GM23338 (cell line): ENCODE results near the gene SNX32. TPM values are rescaled to one million over a fixed set of nuclear protein-coding genes. Genes with fewer than 3 reads are reported as not detected.

Experiments
- ATAC-seq: fragments of 200-7000 bp; cut with Tn5 transposase; 3 replicates; pipeline ENCODE4 v1.9.1; 2020
- DNase-seq: peaks from one replicate; pipeline ENCODE4 v3.0.0-alpha.2; 2015; ENCODE audit warnings: low spot score
- H2AFZ ChIP-seq: fragments of 200-600 bp; sonication (generic); 2 replicates; pipeline ENCODE4 v1.8.0; 2016; ENCODE audit warnings: antibody characterized with exemption, mild to moderate bottlenecking, moderate library complexity
- H3F3A ChIP-seq: fragments of 200-600 bp; sonication (generic); replicated peaks from 2 replicates; pipeline ENCODE4 v1.8.0; 2017; ENCODE audit warnings: antibody characterized with exemption, mixed run types, low read depth
- H3K27ac ChIP-seq: fragments of 200-600 bp; sonication (generic); 2 replicates; pipeline ENCODE4 v1.6.1; 2016; ENCODE audit warnings: low read depth
- H3K27me3 ChIP-seq: fragments of 200-600 bp; sonication (generic); 2 replicates; pipeline ENCODE4 v1.8.0; 2016; ENCODE audit warnings: mild to moderate bottlenecking, mixed run types, moderate library complexity; ENCODE audit not compliant: insufficient read depth
- H3K36me3 ChIP-seq: fragments of 200-600 bp; sonication (generic); 2 replicates; pipeline ENCODE4 v1.8.0; 2016; ENCODE audit warnings: mild to moderate bottlenecking; ENCODE audit not compliant: insufficient read depth
- H3K4me1 ChIP-seq: fragments of 200-600 bp; sonication (generic); 2 replicates; pipeline ENCODE4 v1.8.0; 2016; ENCODE audit warnings: mild to moderate bottlenecking, moderate library complexity; ENCODE audit not compliant: insufficient read depth
- H3K4me2 ChIP-seq: fragments of 200-600 bp; sonication (generic); 2 replicates; pipeline ENCODE4 v1.7.1; 2017; ENCODE audit warnings: mixed run types
- H3K4me3 ChIP-seq: fragments of 200-600 bp; sonication (generic); 2 replicates; pipeline ENCODE4 v1.6.1; 2016; ENCODE audit warnings: mixed run types
- H3K79me2 ChIP-seq: fragments of 200-600 bp; sonication (generic); replicated peaks from 2 replicates; pipeline ENCODE4 v1.8.0; 2017; ENCODE audit warnings: mild to moderate bottlenecking; ENCODE audit not compliant: insufficient read depth
- H3K9me2 ChIP-seq: fragments of 200-600 bp; sonication (generic); 2 replicates; pipeline ENCODE4 v1.8.0; 2017; ENCODE audit not compliant: insufficient read depth
- H4K20me1 ChIP-seq: fragments of 200-600 bp; sonication (generic); replicated peaks from 2 replicates; pipeline ENCODE4 v1.8.0; 2017; ENCODE audit warnings: mild to moderate bottlenecking; ENCODE audit not compliant: insufficient read depth
- H3K27ac Mint-ChIP-seq: 2 replicates; pipeline ENCODE4 v1.8.0; 2020; ENCODE audit warnings: inconsistent platforms, mild to moderate bottlenecking, moderate library complexity, mixed read lengths
- H3K27me3 Mint-ChIP-seq: 3 replicates; pipeline ENCODE4 v1.8.0; 2022; ENCODE audit warnings: low read depth, mild to moderate bottlenecking, moderate library complexity, mixed read lengths, inconsistent platforms; ENCODE audit not compliant: insufficient read depth, poor library complexity
- H3K36me3 Mint-ChIP-seq: 3 replicates; pipeline ENCODE4 v1.8.0; 2021; ENCODE audit warnings: low read depth, mild to moderate bottlenecking, inconsistent platforms, moderate library complexity, mixed read lengths
- H3K4me1 Mint-ChIP-seq: 3 replicates; pipeline ENCODE4 v1.8.0; 2020; ENCODE audit warnings: mild to moderate bottlenecking, inconsistent platforms, mixed read lengths
- H3K4me3 Mint-ChIP-seq: 3 replicates; pipeline ENCODE4 v1.8.0; 2021; ENCODE audit warnings: moderate library complexity, mild to moderate bottlenecking, inconsistent platforms, mixed read lengths
- H3K9me3 Mint-ChIP-seq: 3 replicates; pipeline ENCODE4 v1.8.0; 2020; ENCODE audit warnings: moderate library complexity, mild to moderate bottlenecking, inconsistent platforms, mixed read lengths
- CREB1 ChIP-seq: fragments of 250-450 bp; sonication (Bioruptor Pico); IDR thresholded peaks from 2 replicates; pipeline ENCODE4 v1.5.0; 2020; ENCODE audit warnings: low read depth, mild to moderate bottlenecking, moderate library complexity
- EZH2 ChIP-seq: fragments of 200-600 bp; sonication (generic); IDR thresholded peaks from one replicate; pipeline ENCODE4 v1.8.0; 2017; ENCODE audit warnings: antibody characterized with exemption, mild to moderate bottlenecking, low read depth; ENCODE audit not compliant: unreplicated experiment
- EZH2phosphoT487 ChIP-seq: fragments of 200-600 bp; sonication (generic); IDR thresholded peaks from one replicate; pipeline ENCODE4 v1.8.1; 2018; ENCODE audit warnings: antibody characterized with exemption; ENCODE audit not compliant: unreplicated experiment
- JUNB ChIP-seq: IDR thresholded peaks from one replicate; pipeline ENCODE4 v1.6.1; 2016; ENCODE audit warnings: antibody characterized with exemption; ENCODE audit not compliant: unreplicated experiment
- POLR2AphosphoS5 ChIP-seq: IDR thresholded peaks from 2 replicates; pipeline ENCODE4 v1.6.1; 2016; ENCODE audit warnings: antibody characterized with exemption, low read depth
- STAT1 ChIP-seq: IDR thresholded peaks from one replicate; pipeline ENCODE4 v1.6.1; 2016; ENCODE audit warnings: antibody characterized with exemption; ENCODE audit not compliant: unreplicated experiment
- ZNF331 ChIP-seq: fragments of 250-450 bp; sonication (Bioruptor Pico); IDR thresholded peaks from 2 replicates; pipeline ENCODE4 v1.5.0; 2020; ENCODE audit warnings: low read depth, mild to moderate bottlenecking, moderate library complexity
- polyA plus RNA-seq: library from polyadenylated mRNA; unstranded; fragments of >200 nt; fragmentation: Nextera tagmentation; extraction: Ambion mirVana; gene quantifications from 2 replicates; pipeline ENCODE4 v1.2.1, GENCODE V29; 2016
- total RNA-seq: library from RNA; depleted of rRNA; stranded (reverse); fragments of >200 nt; shearing (Covaris generic); gene quantifications from 2 replicates; pipeline ENCODE4 v1.2.3, GENCODE V29; 2014
- TF ChIP-seq, protein P1 (sequence below): IDR thresholded peaks from 2 replicates; pipeline ENCODE4 v1.6.1; 2016; ENCODE audit warnings: antibody characterized with exemption
- TF ChIP-seq, protein P2 (sequence below): IDR thresholded peaks from one replicate; pipeline ENCODE4 v1.6.1; 2018; ENCODE audit warnings: antibody characterized with exemption; ENCODE audit not compliant: unreplicated experiment

Gene SNX32
- total and polyA plus RNA-seq, 2 experiments from 2014 or later, result 0.49 to 1.2 TPM

DNA sequence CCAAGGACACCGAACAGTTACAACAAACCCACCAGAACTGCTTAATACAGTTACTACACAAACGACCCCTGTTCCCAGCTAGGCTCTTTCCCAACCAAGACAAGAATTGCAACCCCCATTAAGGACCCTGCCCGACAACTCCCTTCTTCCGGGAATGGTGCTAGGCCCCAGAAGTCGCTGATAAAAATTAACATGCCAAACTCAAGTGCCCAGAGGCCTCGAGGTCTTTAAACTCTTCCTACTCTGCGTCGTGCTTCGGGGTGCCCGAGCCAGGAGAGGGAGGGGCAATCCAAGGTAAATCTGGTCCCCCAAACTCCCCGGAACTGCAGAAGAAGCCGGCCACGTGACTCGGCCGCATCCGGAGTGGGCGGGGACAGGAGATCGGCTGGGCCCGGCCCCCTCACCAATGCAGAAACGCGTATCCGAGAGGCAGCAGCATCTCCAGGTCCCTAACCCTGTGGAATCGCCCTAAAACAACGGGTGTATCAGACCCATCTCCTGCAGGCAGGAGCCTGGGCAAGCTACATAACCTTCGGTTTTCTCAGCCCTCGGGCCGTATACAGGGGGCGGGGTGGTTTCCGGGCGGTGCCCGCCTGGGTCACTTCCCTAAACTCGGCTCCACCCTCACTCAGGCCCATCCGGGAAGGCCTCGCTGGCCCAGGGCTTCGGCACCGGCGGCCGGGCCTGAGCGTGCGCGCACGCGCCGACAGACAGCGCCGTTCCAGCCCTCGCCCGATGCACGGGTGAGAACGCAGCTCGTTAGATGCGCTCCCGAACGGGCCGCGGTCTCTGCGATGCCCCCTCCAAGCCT is 23.1 kb downstream of the SNX32 start:
- peak overlapping the region; percentile 74; the same call in 1 of the 2 replicates for H3K27ac ChIP-seq

DNA sequence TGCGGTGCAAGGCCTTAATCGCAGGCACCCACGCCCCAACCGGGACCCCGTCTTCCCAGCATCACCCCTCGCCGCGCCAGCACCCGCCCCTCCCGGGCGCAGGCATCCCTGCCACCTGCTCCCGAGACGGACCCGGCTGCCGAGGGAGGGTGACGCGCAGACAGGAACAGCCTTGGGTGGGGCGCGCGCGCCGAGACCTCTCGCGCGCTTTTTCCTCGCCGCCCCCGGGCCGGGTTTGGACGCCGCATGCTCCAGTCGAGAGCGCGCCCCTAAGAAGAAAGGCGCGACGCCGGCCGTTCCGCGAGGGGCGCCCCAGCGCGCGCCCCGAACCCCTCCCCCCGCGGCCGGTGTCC is 23.7 kb downstream of the SNX32 start:
- no peaks in the 10 kb centered on the region for H3K9me2 ChIP-seq
- H3K27ac ChIP-seq, result peak overlapping the region; percentile 74; the same call in 1 of the 2 replicates
- Mint-ChIP-seq H3K27me3 (peaks cover 47% of the 10 kb centered on the region), H3K27ac (0 out of 2 replicates have a peak overlapping the region, but pooled peaks have one; percentile 80), H3K36me3 (peaks cover 57% of the 10 kb centered on the region), H3K4me1 (peaks cover 29% of the 10 kb centered on the region), H3K9me3 (peaks cover 4% of the 10 kb centered on the region; the same call in 1 of the 3 replicates), H3K4me3 (peak overlapping the region; percentile 90)
- no peak for DNase-seq
- peak overlapping the region; percentile 93 for H3K4me3 ChIP-seq
- H3K4me2 ChIP-seq, result peak overlapping the region; percentile 95
- peaks cover 50% of the 10 kb centered on the region for H3K79me2 ChIP-seq
- peaks cover 37% of the 10 kb centered on the region for H4K20me1 ChIP-seq
- no peaks in the 10 kb centered on the region for H3K27me3 ChIP-seq
- H3F3A ChIP-seq, result peaks cover 64% of the 10 kb centered on the region
- peaks cover 11% of the 10 kb centered on the region for H3K4me1 ChIP-seq
- ATAC-seq, result no peak
- H3K36me3 ChIP-seq, result peaks cover 31% of the 10 kb centered on the region
- no peak overlapping the region for H2AFZ ChIP-seq
- TF ChIP-seq EZH2 (no peak), STAT1 (no peak), JUNB (no peak), ZNF331 (CRISPR knock-in tag) (no peak), CREB1 (CRISPR knock-in tag) (no peak)
- TF ChIP-seq, protein P1, sequence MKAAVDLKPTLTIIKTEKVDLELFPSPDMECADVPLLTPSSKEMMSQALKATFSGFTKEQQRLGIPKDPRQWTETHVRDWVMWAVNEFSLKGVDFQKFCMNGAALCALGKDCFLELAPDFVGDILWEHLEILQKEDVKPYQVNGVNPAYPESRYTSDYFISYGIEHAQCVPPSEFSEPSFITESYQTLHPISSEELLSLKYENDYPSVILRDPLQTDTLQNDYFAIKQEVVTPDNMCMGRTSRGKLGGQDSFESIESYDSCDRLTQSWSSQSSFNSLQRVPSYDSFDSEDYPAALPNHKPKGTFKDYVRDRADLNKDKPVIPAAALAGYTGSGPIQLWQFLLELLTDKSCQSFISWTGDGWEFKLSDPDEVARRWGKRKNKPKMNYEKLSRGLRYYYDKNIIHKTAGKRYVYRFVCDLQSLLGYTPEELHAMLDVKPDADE, result no peak

More for the DNA sequence above, 23.1 kb downstream of the SNX32 start:
- Histone ChIP-seq H3K79me2 (peaks cover 50% of the 10 kb centered on the region), H3K9me2 (no peaks in the 10 kb centered on the region), H3K4me1 (peaks cover 11% of the 10 kb centered on the region), H2AFZ (no peak overlapping the region), H3K27me3 (no peaks in the 10 kb centered on the region), H3F3A (peaks cover 66% of the 10 kb centered on the region), H3K4me2 (peak overlapping the region; percentile 95), H3K4me3 (peak overlapping the region; percentile 93), H4K20me1 (peaks cover 33% of the 10 kb centered on the region), H3K36me3 (peaks cover 28% of the 10 kb centered on the region)
- H3K4me3 Mint-ChIP-seq, result peak overlapping the region; percentile 90
- H3K27me3 Mint-ChIP-seq, result peaks cover 47% of the 10 kb centered on the region
- TF ChIP-seq EZH2phosphoT487 (no peak), JUNB (no peak), CREB1 (CRISPR knock-in tag) (no peak), ZNF331 (CRISPR knock-in tag) (no peak), POLR2AphosphoS5 (peak; percentile 54)
- TF ChIP-seq, protein P2, sequence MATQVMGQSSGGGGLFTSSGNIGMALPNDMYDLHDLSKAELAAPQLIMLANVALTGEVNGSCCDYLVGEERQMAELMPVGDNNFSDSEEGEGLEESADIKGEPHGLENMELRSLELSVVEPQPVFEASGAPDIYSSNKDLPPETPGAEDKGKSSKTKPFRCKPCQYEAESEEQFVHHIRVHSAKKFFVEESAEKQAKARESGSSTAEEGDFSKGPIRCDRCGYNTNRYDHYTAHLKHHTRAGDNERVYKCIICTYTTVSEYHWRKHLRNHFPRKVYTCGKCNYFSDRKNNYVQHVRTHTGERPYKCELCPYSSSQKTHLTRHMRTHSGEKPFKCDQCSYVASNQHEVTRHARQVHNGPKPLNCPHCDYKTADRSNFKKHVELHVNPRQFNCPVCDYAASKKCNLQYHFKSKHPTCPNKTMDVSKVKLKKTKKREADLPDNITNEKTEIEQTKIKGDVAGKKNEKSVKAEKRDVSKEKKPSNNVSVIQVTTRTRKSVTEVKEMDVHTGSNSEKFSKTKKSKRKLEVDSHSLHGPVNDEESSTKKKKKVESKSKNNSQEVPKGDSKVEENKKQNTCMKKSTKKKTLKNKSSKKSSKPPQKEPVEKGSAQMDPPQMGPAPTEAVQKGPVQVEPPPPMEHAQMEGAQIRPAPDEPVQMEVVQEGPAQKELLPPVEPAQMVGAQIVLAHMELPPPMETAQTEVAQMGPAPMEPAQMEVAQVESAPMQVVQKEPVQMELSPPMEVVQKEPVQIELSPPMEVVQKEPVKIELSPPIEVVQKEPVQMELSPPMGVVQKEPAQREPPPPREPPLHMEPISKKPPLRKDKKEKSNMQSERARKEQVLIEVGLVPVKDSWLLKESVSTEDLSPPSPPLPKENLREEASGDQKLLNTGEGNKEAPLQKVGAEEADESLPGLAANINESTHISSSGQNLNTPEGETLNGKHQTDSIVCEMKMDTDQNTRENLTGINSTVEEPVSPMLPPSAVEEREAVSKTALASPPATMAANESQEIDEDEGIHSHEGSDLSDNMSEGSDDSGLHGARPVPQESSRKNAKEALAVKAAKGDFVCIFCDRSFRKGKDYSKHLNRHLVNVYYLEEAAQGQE, result no peak
- TF ChIP-seq, protein P1, result peak; percentile 49; the same call in 1 of the 2 replicates
- DNase-seq (peak; percentile 85), ATAC-seq (peak; percentile 4)
- peak overlapping the region; percentile 80 for H3K27ac Mint-ChIP-seq
- peaks cover 8% of the 10 kb centered on the region; the same call in 2 of the 3 replicates for H3K9me3 Mint-ChIP-seq
- H3K36me3 Mint-ChIP-seq, result peaks cover 58% of the 10 kb centered on the region
- H3K4me1 Mint-ChIP-seq, result peaks cover 29% of the 10 kb centered on the region
